ENCODE data around the gene ELAVL3. TPM values are rescaled to one million over a fixed set of nuclear protein-coding genes. Genes with fewer than 3 reads are reported as not detected.
"Not testable (repeated sequence)": the region's sequence is repeated elsewhere in the genome, so short reads cannot be mapped to it uniquely, and the experiment has no call there.

ELAVL3 gene
- total RNA-seq, 4 donors from 2014 or later: 0.95 TPM; not detected in 3

GRCh38 chr19:11435057-11435832 lies 45.6 kb downstream of the ELAVL3 start, which contains the start of the genes ODAD3 and PRKCSH:
Gene ODAD3 (minus strand): TSS chr19:11435121. CDS start chr19:11435016, 105 bp downstream.
Gene PRKCSH (plus strand): TSS chr19:11435635. CDS start chr19:11436118, 483 bp downstream.
- TF ChIP-seq CTCF (IDR thresholded peaks at IDR 0.05) (peak; percentile 87 to 99 (median 98)), POLR2A (IDR thresholded peaks at IDR 0.05) (peak in 1 of 2 donors; percentile 53)
- Histone ChIP-seq H3K36me3 (peaks cover 0 to 30% (median 2%) of the 10 kb centered on the region in 3 donors), H3K4me3 (peak within 1 kb of the TSS; percentile 61 to 73 (median 66)), H3K9me3 (no peaks in the 10 kb centered on the region), H3K4me1 (peaks cover 0 to 19% (median 12%) of the 10 kb centered on the region in 4 donors), H3K27ac (peak within 1 kb of the TSS; percentile 77 to 87 (median 79)), H3K27me3 (no peaks in the 10 kb centered on the region)
- peak; percentile 98 to 100 (median 99) for DNase-seq

DNA sequence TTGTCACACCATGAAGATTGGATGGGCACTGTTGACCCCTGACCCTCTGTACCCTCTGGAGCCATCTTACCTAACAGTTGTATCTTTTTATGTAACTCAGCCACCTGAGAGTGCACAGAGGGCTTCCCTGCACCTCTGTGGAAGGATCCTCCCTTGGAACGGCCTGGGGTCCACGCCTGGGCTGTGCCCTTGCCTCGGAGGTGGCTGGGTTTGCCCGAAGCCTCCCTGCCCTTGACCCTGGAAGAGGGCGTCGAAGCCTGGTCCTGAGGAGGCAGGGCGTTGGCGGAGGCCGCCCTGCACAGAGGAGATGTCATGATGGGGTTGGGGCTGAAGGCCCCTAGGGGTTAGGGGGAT lies 46.2 kb downstream of the ELAVL3 start:
- no peak for TF ChIP-seq POLR2A (IDR thresholded peaks at IDR 0.05)
- Histone ChIP-seq H3K9me3 (no peaks in the 10 kb centered on the region), H3K4me3 (peak overlapping the region; percentile 61 to 73 (median 66)), H3K4me1 (peaks cover 0 to 19% (median 12%) of the 10 kb centered on the region in 4 donors), H3K27ac (peak overlapping the region; percentile 44 to 87 (median 78)), H3K27me3 (no peaks in the 10 kb centered on the region), H3K36me3 (peaks cover 0 to 28% (median 2%) of the 10 kb centered on the region in 3 donors)
- DNase-seq: no peak

GRCh38 chr19:11433526-11433925 lies 47.3 kb downstream of the ELAVL3 start:
- H3K27ac ChIP-seq, DNase-seq, H3K4me3 ChIP-seq, H3K9me3 ChIP-seq, H3K27me3 ChIP-seq: not testable (repeated sequence)
- Histone ChIP-seq H3K4me1 (peaks cover 0 to 19% (median 12%) of the 10 kb centered on the region in 4 donors), H3K36me3 (peaks cover 0 to 20% (median 2%) of the 10 kb centered on the region in 3 donors)

- peaks cover 0 to 14% (median 12%) of the 10 kb centered on the region in 4 donors for H3K4me1 ChIP-seq
- H3K36me3 ChIP-seq: no peaks in the 10 kb centered on the region
- H3K27me3 ChIP-seq: peaks cover 0 to 22% of the 10 kb centered on the region in 2 donors
- H3K9me3 ChIP-seq: peaks cover 0 to 4% (median 0%) of the 10 kb centered on the region in 4 donors
- no peak overlapping the region for H3K4me3 ChIP-seq
- no peak overlapping the region for H3K27ac ChIP-seq
- no peak for DNase-seq
- no peak for TF ChIP-seq POLR2A (IDR thresholded peaks at IDR 0.05)
These were observed 54.2 kb downstream of the ELAVL3 start for GRCh38 chr19:11426656-11427055.

- DNase-seq: no peak
- H3K9me3 ChIP-seq: peaks cover 0 to 6% (median 0%) of the 10 kb centered on the region in 4 donors
- TF ChIP-seq CTCF (IDR thresholded peaks at IDR 0.05) (no peak), POLR2A (IDR thresholded peaks at IDR 0.05) (no peak)
- no peak overlapping the region for H3K4me3 ChIP-seq
- no peaks in the 10 kb centered on the region for H3K36me3 ChIP-seq
- H3K4me1 ChIP-seq: peaks cover 0 to 21% (median 18%) of the 10 kb centered on the region in 4 donors
- no peak overlapping the region for H3K27ac ChIP-seq
- H3K27me3 ChIP-seq: peaks cover 0 to 30% of the 10 kb centered on the region in 2 donors
These were observed 55.0 kb downstream of the ELAVL3 start for GRCh38 chr19:11425719-11426457.

- Histone ChIP-seq H3K27me3 (peaks cover 0 to 46% of the 10 kb centered on the region in 2 donors), H3K36me3 (no peaks in the 10 kb centered on the region), H3K9me3 (peaks cover 0 to 6% (median 0%) of the 10 kb centered on the region in 4 donors), H3K4me3 (no peak overlapping the region), H3K4me1 (peaks cover 0 to 36% (median 25%) of the 10 kb centered on the region in 4 donors), H3K27ac (no peak overlapping the region)
- no peak for TF ChIP-seq POLR2A (IDR thresholded peaks at IDR 0.05)
- TF ChIP-seq CTCF (IDR thresholded peaks at IDR 0.05): no peak
- DNase-seq: no peak
These were observed 57.1 kb downstream of the ELAVL3 start for GRCh38 chr19:11423791-11424181.

Measured in Peyer's patch (tissue), 4 donors.